Measurements from ENCODE around the gene UTF1.

DNA sequence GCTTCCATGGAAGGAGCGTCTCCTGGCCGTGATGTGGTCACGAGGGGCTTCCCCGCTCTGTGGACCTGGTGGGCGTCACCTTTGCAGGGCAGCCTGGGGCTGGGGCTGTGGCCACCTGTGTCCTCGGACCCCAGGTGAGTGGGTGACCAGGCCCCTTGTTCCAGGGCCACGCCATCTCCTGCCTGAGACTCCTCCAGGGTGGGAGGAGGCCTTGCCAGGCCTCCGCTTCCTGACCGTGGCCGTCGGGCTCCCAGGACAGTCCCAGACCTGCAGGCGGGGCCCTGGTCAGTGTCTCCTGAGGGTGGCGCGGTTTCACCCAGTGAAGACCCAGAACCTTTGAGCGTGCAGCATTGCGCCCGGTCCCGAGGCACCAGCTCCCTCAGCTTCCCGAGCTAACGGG, 20.4 kb upstream of the UTF1 start:
- no peak for TF ChIP-seq POLR2A (IDR thresholded peaks at IDR 0.05)
- TF ChIP-seq, protein P1, sequence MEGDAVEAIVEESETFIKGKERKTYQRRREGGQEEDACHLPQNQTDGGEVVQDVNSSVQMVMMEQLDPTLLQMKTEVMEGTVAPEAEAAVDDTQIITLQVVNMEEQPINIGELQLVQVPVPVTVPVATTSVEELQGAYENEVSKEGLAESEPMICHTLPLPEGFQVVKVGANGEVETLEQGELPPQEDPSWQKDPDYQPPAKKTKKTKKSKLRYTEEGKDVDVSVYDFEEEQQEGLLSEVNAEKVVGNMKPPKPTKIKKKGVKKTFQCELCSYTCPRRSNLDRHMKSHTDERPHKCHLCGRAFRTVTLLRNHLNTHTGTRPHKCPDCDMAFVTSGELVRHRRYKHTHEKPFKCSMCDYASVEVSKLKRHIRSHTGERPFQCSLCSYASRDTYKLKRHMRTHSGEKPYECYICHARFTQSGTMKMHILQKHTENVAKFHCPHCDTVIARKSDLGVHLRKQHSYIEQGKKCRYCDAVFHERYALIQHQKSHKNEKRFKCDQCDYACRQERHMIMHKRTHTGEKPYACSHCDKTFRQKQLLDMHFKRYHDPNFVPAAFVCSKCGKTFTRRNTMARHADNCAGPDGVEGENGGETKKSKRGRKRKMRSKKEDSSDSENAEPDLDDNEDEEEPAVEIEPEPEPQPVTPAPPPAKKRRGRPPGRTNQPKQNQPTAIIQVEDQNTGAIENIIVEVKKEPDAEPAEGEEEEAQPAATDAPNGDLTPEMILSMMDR (IDR thresholded peaks at IDR 0.05) = no peak
